CD14-positive monocyte (primary cell): ENCODE results near the gene ARMC12. TPM values are rescaled to one million over a fixed set of nuclear protein-coding genes. Genes with fewer than 3 reads are reported as not detected.

Source experiments
- DNase-seq, 3 donors: peaks; one replicate each; pipeline ENCODE4 v3.0.0-alpha.2; 2011 to 2022
- H2AFZ ChIP-seq: 2 replicates; pipeline ENCODE4 v1.6.0; 2012; ENCODE audit warnings: mild to moderate bottlenecking, low read depth, low read length, inconsistent platforms; ENCODE audit not compliant: insufficient read depth, poor library complexity, severe bottlenecking
- H3K27ac ChIP-seq, 2 donors: 1 replicate in 1 of 2; 2 replicates in 1 of 2; pipeline ENCODE4 v1.5.1; 2012 to 2013; ENCODE audit warnings: low read length in 2 of 2, control low read depth in 1 of 2, inconsistent platforms in 1 of 2, low read depth in 1 of 2, mild to moderate bottlenecking in 1 of 2
- H3K27me3 ChIP-seq, 2 donors: one replicate each; pipeline versions ENCODE4 v1.6.0 to v1.6.1; 2011 to 2013; ENCODE audit warnings: low read length in 2 of 2; ENCODE audit not compliant: control insufficient read depth in 2 of 2, insufficient read depth in 2 of 2
- H3K36me3 ChIP-seq, 2 donors: replicated peaks in 1 of 2; 1 replicate in 1 of 2; 2 replicates in 1 of 2; pipeline versions ENCODE4 v1.5.1 to v1.6.1; 2012 to 2013; ENCODE audit warnings: low read length in 2 of 2, control low read depth in 1 of 2, inconsistent platforms in 1 of 2, mild to moderate bottlenecking in 1 of 2; ENCODE audit not compliant: insufficient read depth in 2 of 2, control insufficient read depth in 1 of 2
- H3K4me1 ChIP-seq, 2 donors: 1 replicate in 1 of 2; 2 replicates in 1 of 2; pipeline versions ENCODE4 v1.5.1 to v1.6.1; 2012 to 2013; ENCODE audit warnings: low read length in 2 of 2, control low read depth in 1 of 2, inconsistent platforms in 1 of 2, mild to moderate bottlenecking in 1 of 2, moderate library complexity in 1 of 2; ENCODE audit not compliant: insufficient read depth in 2 of 2, control insufficient read depth in 1 of 2
- H3K4me2 ChIP-seq: replicated peaks from 2 replicates; pipeline ENCODE3; 2012; ENCODE audit warnings: low read length, moderate library complexity, mild to moderate bottlenecking; ENCODE audit not compliant: poor library complexity, severe bottlenecking; ENCODE audit errors: extremely low read depth
- H3K4me3 ChIP-seq, 3 experiments: fragments of 200-600 bp in 1 of 3; sonication (generic) in 1 of 3; replicated peaks in 1 of 3; 1 replicate in 2 of 3; 2 replicates in 1 of 3; pipeline ENCODE4 v1.5.1; 2011 to 2013; ENCODE audit warnings: low read length in 3 of 3, mild to moderate bottlenecking in 3 of 3, control low read depth in 2 of 3, low read depth in 2 of 3, inconsistent platforms in 1 of 3, moderate library complexity in 1 of 3
- H3K79me2 ChIP-seq: 2 replicates; pipeline ENCODE4 v1.6.0; 2012; ENCODE audit warnings: mild to moderate bottlenecking, control low read depth, inconsistent platforms, low read length, moderate library complexity; ENCODE audit not compliant: insufficient read depth
- H3K9ac ChIP-seq: 2 replicates; pipeline ENCODE4 v1.6.0; 2017; ENCODE audit warnings: low read length, mild to moderate bottlenecking; ENCODE audit not compliant: insufficient read depth, poor library complexity, severe bottlenecking
- H3K9me3 ChIP-seq, 2 donors: replicated peaks in 1 of 2; 1 replicate in 1 of 2; 2 replicates in 1 of 2; pipeline versions ENCODE4 v1.5.1 to v1.6.1; 2012 to 2013; ENCODE audit warnings: low read length in 2 of 2, control low read depth in 1 of 2; ENCODE audit not compliant: control insufficient read depth in 1 of 2, insufficient read depth in 1 of 2
- H4K20me1 ChIP-seq: 2 replicates; pipeline ENCODE4 v1.6.0; 2012; ENCODE audit warnings: mild to moderate bottlenecking, low read length, control low read depth, moderate library complexity; ENCODE audit not compliant: insufficient read depth
- H3K27ac Mint-ChIP-seq, 7 donors: one replicate each; pipeline ENCODE4 v1.8.0; 2020; ENCODE audit warnings: mild to moderate bottlenecking in 7 of 7, mixed read lengths in 7 of 7, moderate library complexity in 6 of 7, inconsistent platforms in 2 of 7
- H3K27me3 Mint-ChIP-seq, 3 donors: one replicate each; pipeline ENCODE4 v1.8.0; 2021 to 2022; ENCODE audit warnings: low read depth in 3 of 3, mild to moderate bottlenecking in 3 of 3, mixed read lengths in 3 of 3, moderate library complexity in 3 of 3, inconsistent platforms in 1 of 3
- H3K36me3 Mint-ChIP-seq, 2 donors: one replicate each; pipeline ENCODE4 v1.8.0; 2020; ENCODE audit warnings: mixed read lengths in 2 of 2, inconsistent platforms in 1 of 2, mild to moderate bottlenecking in 1 of 2
- H3K4me1 Mint-ChIP-seq: one replicate; pipeline ENCODE4 v1.8.0; 2020; ENCODE audit warnings: mild to moderate bottlenecking, mixed read lengths
- H3K4me3 Mint-ChIP-seq, 2 donors: one replicate each; pipeline ENCODE4 v1.8.0; 2020; ENCODE audit warnings: mild to moderate bottlenecking in 2 of 2, mixed read lengths in 2 of 2, moderate library complexity in 1 of 2
- H3K9me3 Mint-ChIP-seq, 7 donors: one replicate each; pipeline ENCODE4 v1.8.0; 2020 to 2022; ENCODE audit warnings: mixed read lengths in 7 of 7, mild to moderate bottlenecking in 6 of 7, moderate library complexity in 6 of 7, inconsistent platforms in 2 of 7
- WGBS: methylation state at CpG from one replicate; pipeline ENCODE4 v1.1.5; 2013; ENCODE audit warnings: missing lambda C conversion rate; ENCODE audit not compliant: insufficient coverage; 5-methylcytosine and 5-hydroxymethylcytosine counted together
- intact Hi-C, 2 donors: fragments of 100-400 bp; cut with micrococcal nuclease; formaldehyde crosslinking; loops; one replicate each; pipeline versions ENCODE4 v1.15.0 to v1.15.1; 2023
- polyA plus RNA-seq, 3 donors: library from polyadenylated mRNA; depleted of rRNA in 1 of 3; unstranded in 2 of 3; stranded (reverse) in 1 of 3; fragments of 300-500 nt in 2 of 3; fragments of >200 nt in 1 of 3; fragmentation: Illumina TruSeq in 2 of 3; gene quantifications; 1 replicate in 2 of 3; 2 replicates in 1 of 3; pipeline ENCODE4 v1.2.3, GENCODE V29; 2012 to 2021
- TF ChIP-seq, protein P1 (sequence below): fragments of 200-600 bp; IDR thresholded peaks from one replicate; pipeline ENCODE4 v1.8.0; 2022; ENCODE audit warnings: antibody characterized with exemption, mild to moderate bottlenecking

ARMC12 gene
- polyA plus RNA-seq, 3 donors, result 2.7 TPM; not detected in 2

DNA sequence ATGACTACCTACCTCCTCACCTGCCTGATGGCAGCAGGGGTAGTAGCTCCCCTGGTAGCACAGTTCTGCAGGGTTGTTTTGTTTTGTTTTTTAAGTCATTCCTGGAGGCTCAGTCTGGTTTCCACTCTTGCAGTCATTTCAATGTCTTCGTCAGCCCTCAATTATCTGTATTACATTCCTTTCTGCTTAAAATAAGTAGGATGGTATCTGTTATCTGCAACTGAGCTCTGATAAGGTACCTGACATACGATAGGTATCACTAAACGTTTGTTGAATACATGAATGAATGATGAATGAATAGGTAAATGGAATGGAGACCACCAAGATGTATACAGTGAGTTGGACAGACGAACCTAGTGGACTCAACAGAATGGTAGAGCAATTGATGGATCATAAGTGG lies 32.4 kb downstream of the ARMC12 start:
- peaks cover 0 to 11% (median 2%) of the 10 kb centered on the region in 7 donors for H3K9me3 Mint-ChIP-seq
- peaks cover 9% of the 10 kb centered on the region for H3K4me1 Mint-ChIP-seq
- H3K79me2 ChIP-seq, result no peaks in the 10 kb centered on the region
- WGBS, result 97% methylated on average over 3 of the region's 4 CpGs
- no peaks in the 10 kb centered on the region for H3K36me3 Mint-ChIP-seq
- no peak overlapping the region for H3K4me3 Mint-ChIP-seq
- no peak for DNase-seq
- H3K27ac Mint-ChIP-seq, result no peak overlapping the region
- peaks cover 0 to 3% of the 10 kb centered on the region in 2 donors for H3K9me3 ChIP-seq
- H3K9ac ChIP-seq, result no peak overlapping the region
- TF ChIP-seq, protein P1, sequence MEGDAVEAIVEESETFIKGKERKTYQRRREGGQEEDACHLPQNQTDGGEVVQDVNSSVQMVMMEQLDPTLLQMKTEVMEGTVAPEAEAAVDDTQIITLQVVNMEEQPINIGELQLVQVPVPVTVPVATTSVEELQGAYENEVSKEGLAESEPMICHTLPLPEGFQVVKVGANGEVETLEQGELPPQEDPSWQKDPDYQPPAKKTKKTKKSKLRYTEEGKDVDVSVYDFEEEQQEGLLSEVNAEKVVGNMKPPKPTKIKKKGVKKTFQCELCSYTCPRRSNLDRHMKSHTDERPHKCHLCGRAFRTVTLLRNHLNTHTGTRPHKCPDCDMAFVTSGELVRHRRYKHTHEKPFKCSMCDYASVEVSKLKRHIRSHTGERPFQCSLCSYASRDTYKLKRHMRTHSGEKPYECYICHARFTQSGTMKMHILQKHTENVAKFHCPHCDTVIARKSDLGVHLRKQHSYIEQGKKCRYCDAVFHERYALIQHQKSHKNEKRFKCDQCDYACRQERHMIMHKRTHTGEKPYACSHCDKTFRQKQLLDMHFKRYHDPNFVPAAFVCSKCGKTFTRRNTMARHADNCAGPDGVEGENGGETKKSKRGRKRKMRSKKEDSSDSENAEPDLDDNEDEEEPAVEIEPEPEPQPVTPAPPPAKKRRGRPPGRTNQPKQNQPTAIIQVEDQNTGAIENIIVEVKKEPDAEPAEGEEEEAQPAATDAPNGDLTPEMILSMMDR, result no peak
- H3K36me3 ChIP-seq, result no peaks in the 10 kb centered on the region
- no peak overlapping the region for H3K27ac ChIP-seq
- peaks cover 5 to 9% of the 10 kb centered on the region in 2 donors for H3K27me3 ChIP-seq
- no peak overlapping the region for H2AFZ ChIP-seq
- intact Hi-C loops, result no loop called here
- H3K4me2 ChIP-seq, result no peak overlapping the region
- no peaks in the 10 kb centered on the region for H3K4me1 ChIP-seq
- no peak overlapping the region for H3K4me3 ChIP-seq
- peaks cover 14 to 20% (median 17%) of the 10 kb centered on the region in 3 donors for H3K27me3 Mint-ChIP-seq
- H4K20me1 ChIP-seq, result no peaks in the 10 kb centered on the region

DNA sequence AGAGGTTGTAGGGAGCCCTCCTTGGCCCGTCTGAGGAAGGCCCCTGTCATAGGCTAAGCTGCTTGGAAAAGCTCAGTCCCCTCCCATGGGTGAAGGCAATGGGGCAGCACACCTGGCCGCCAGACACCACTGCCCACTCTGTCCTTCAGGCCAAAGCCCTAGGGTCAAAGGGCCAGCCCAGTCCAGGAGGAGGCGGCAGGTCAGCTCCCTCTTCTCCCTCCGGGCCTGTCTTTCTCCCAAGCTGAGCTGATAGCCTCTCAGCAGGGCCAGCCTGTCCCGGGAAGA lies 34.5 kb downstream of the ARMC12 start:
- Mint-ChIP-seq H3K27ac (no peak overlapping the region), H3K4me1 (peaks cover 11% of the 10 kb centered on the region), H3K27me3 (peaks cover 8 to 10% (median 10%) of the 10 kb centered on the region in 3 donors), H3K4me3 (no peak overlapping the region), H3K9me3 (peaks cover 0 to 2% (median 0%) of the 10 kb centered on the region in 7 donors), H3K36me3 (peaks cover 0 to 3% of the 10 kb centered on the region in 2 donors)
- TF ChIP-seq, protein P1, result no peak
- Histone ChIP-seq H3K9me3 (no peaks in the 10 kb centered on the region), H3K9ac (no peak overlapping the region), H3K79me2 (no peaks in the 10 kb centered on the region), H2AFZ (no peak overlapping the region), H3K4me1 (peaks cover under 1 to 3% of the 10 kb centered on the region in 2 donors), H4K20me1 (no peaks in the 10 kb centered on the region), H3K4me3 (no peak overlapping the region), H3K4me2 (no peak overlapping the region), H3K27me3 (peaks cover 0 to 9% of the 10 kb centered on the region in 2 donors), H3K27ac (no peak overlapping the region), H3K36me3 (no peaks in the 10 kb centered on the region)
- intact Hi-C loops, result loop anchor here in 1 of 2 donors (10.0 kb wide), 1 partner anchor 184 kb away; no protein-coding TSS in a partner anchor
- 81% methylated on average over 2 of the region's 5 CpGs for WGBS
- DNase-seq, result no peak
